Erythroblast (primary cell): ENCODE data around the gene TXLNB.

Experiments used
- GATA1 ChIP-seq: IDR thresholded peaks from 2 replicates; pipeline ENCODE4 v1.6.1; 2011; ENCODE audit warnings: low read depth, mild to moderate bottlenecking, control low read depth, low read length, moderate library complexity
- POLR2A ChIP-seq: IDR thresholded peaks from 2 replicates; pipeline ENCODE4 v1.6.1; 2011; ENCODE audit warnings: mild to moderate bottlenecking, low read length

GRCh38 chr6:139335447-139336210 is 43.8 kb upstream of the TXLNB start:
- no peak for TF ChIP-seq POLR2A
- TF ChIP-seq GATA1: no peak
